HG03045 (cell line): ENCODE measurements around the gene KIAA0930.
"Not testable (repeated sequence)": the region's sequence is repeated elsewhere in the genome, so short reads cannot be mapped to it uniquely, and the experiment has no call there.

Experiments
- ATAC-seq: cut with Tn5 transposase; IDR thresholded peaks from one replicate; pipeline ENCODE4 v1.9.1; 2021; ENCODE audit warnings: mild to moderate bottlenecking, moderate library complexity; ENCODE audit not compliant: unreplicated experiment

KIAA0930 gene

DNA sequence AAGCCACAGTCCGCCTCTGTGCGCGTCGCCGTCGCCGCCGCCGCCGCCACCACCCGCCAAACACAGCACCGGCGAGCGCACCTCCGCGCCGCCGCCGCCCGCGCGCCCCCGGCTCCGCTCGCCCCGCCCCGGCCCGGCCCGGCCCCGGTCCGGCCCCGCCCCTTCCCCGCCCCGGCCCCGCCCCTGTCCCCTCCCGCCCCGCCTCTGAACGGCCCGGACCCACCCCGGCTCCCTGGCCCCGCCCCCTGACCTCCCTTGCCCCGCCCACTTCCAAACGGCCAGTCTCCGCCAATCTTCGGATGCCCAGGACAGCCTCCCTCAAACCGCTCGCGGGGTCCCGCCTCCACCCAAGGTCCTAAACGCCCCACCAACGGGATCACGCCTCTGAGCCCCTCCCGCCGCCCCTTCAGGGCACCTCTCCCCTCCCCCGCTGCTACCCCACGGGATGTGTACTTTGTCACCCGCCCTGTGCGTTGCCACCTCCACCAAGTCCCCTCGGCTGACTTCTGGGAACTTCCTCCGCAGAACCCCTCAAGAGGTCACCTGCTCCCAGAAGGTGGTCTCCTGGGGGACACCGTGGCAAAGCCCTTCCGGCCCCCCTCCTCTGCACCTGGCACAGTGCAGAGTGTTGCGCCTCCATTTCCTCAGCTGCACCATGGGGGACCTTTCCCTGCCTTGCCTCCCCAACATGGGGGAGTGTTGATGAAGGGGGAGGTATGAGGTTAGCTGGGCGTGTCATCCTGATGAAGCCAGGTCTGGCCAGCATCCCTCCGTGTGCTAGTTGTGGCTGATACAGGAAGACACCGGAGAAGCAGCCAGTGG lies at the start of gene KIAA0930:
Gene KIAA0930 (minus strand): TSS at position 85 of the 822 bp plus-strand sequence. CDS start 191 bp downstream, outside the sequence.
- ATAC-seq = peak; percentile 50

DNA sequence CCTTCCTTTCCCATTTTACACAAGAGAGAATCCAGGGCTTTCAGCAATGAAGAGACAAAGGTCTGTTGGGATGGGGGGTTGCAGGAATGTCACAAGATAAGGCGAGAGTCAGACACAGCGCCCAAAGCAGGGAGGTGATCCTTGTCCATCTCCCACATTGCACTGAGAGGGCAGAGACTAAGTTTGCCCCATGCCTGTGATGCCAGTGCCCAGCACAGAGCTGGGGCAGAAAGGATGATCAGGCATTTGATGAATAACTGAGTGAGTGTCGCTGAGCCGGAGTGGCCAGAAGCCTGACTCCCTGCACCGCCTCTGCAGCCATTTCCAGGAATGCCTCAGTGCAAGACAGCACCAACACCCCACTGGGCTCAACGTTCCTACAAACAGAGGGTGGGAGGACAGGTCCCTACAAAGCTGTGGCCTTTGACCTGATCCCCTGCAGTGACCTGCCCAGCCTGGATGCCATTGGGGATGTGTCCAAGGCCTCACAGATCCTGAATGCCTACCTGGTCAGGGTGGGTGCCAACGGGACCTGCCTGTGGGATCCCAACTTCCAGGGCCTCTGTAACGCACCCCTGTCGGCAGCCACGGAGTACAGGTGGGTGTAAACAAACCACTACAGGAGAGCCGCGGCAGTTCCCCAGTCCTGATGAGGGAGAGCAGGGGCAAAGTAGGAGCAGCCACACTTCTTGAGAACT lies 46.3 kb upstream of the KIAA0930 start:
- no peak for ATAC-seq

- ATAC-seq = no peak
Observed at GRCh38 chr22:45285263-45286058, 44.8 kb upstream of the KIAA0930 start.

GRCh38 chr22:45284705-45285262 lies 44.1 kb upstream of the KIAA0930 start, which contains the start of gene UPK3A:
Gene UPK3A, plus strand, starts transcription at chr22:45284949. Its CDS starts 65 bp downstream, at chr22:45285014.
- no peak for ATAC-seq

DNA sequence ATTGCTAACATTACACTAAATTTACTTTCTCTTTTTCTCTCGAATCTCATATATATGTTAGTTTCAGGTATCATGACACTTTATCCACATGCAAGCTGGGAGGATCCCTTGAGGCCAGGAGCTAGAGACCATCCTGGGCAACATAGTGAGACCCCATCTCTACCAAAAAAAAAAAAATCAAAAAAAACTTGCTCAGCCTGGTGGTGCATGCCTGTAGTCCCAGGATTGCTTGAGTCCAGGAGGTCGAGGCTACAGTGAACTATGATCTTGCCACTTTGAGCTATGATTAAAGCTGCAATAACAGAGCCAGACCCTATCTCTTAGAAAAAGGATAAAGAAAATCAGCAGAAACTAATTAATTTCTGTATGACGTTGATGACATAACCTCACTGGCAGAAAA lies 40.3 kb upstream of the KIAA0930 start:
- ATAC-seq = no peak

DNA sequence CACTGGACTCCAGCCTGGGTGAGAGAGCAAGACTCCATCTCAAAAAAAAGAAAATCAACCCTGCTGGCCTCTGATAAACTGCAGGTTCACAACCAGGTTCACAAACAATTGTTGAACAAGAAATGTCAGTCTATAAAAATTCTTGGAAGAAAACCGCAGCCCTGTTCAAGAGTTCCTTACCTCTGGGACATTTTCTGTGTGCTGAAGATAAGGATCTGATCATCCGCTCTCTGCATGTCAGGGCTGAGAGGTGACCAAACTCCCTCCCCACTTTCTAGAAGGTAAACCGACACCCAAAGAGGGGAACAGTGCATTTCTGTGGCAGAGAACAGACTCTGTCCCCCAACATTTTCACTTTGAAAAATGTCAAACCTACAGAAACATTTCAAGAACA lies 39.9 kb upstream of the KIAA0930 start:
- ATAC-seq = no peak

- no peak for ATAC-seq
Observed at GRCh38 chr22:45278125-45278524, 37.4 kb upstream of the KIAA0930 start.

GRCh38 chr22:45277720-45278119 lies 37.0 kb upstream of the KIAA0930 start:
- not testable (repeated sequence) for ATAC-seq

DNA sequence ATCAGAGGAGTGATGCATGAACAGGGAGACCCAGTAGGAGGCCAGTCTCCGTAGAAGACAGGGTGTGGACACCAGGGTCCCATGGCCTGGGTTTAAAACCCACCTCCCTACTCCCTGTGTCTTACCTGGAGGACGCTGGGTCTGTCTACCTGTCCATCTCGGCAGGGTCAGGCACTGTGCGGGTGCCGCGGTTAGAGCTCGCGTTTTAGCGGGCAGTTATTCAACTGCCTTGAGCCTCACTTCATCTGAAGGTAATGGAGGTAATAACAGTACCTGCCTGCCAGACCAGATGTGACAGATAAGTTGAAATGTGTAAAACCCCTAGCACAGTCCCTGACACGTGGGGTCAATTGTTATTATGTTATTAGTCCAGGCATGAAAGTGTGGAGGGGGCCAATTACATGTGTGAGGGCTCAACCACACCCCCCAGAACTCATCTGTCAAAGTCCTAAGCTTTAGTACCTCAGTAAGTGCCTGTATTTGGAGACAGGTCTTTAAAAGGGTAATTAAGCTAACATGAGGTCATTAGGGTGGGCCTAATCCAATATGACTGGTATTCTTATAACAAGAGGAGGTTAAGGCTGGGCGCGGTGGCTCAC lies 35.9 kb upstream of the KIAA0930 start:
- no peak for ATAC-seq

GRCh38 chr22:45273452-45274075 lies 32.9 kb upstream of the KIAA0930 start:
- no peak for ATAC-seq

GRCh38 chr22:45272498-45272897 lies 31.8 kb upstream of the KIAA0930 start:
- ATAC-seq = no peak

DNA sequence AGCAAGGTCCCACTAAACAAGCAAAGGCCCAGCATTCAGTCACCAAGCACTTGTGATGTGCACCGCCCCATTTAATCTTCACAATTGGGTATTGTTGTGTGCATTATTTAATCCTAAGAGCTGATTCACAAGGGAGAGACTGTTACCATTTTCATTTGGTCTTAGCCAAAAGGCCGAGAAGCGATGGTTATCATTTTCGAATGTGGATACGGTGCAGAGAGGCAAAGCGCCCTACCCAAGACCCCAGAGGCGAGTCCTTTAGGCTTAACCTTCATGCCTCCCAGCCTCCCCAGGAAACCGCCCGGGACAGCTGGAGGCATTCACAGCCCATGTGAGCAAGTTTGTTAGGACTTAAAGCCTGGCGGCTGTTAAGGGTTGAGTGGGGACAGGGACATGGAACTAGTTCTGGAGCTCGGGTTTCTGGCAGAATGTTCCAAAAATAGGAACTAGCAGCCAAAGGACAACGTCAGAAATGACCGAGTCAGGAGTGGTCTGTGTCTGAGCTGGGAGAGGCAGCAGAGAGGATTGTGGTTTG lies 31.0 kb upstream of the KIAA0930 start:
- no peak for ATAC-seq

DNA sequence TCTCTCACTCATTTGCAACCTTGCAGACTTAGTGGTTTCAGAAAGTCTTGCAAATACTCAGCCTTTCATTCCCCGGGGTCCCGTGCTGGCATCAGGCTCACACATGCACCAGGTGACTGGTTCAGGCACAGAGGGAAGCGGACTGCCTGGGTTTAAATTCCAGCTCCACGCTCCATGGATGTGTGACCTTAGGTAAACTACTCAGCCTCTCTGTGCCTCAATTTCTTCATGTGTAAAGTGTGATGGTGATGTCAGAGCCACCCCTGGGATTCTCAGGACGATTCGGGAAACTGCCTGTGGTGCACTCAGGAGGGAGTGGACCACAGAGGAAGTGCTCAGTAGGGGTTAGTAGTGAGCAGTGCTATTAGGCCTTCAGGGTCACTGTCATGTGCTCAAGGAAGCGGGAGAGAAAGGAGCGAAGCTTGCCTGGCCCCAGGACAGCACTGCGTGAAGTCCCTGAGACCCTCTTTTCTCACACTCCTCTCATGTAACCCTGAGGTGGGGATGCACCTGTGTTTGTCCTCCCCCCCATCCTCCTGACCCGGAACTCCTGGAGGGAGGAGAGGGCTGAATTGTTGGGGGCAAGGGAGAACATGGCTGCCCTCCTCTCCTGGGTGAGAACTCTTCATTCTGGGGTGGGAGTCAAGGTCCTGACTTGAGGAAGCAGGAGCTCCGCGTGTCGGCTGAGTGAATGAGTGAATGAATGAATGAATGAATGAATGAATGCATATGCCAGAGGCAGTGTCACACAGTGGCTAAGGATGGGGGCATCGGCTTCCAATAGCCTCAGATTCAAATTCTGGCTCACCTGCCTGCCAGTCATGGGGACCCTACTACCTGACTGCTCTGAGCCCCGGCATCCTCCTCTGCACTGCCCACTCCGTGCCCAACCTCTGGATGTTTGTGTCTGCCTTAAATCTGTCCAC lies 29.7 kb upstream of the KIAA0930 start:
- no peak for ATAC-seq

GRCh38 chr22:45268958-45269844 lies 28.5 kb upstream of the KIAA0930 start:
- peak; percentile 74 for ATAC-seq

DNA sequence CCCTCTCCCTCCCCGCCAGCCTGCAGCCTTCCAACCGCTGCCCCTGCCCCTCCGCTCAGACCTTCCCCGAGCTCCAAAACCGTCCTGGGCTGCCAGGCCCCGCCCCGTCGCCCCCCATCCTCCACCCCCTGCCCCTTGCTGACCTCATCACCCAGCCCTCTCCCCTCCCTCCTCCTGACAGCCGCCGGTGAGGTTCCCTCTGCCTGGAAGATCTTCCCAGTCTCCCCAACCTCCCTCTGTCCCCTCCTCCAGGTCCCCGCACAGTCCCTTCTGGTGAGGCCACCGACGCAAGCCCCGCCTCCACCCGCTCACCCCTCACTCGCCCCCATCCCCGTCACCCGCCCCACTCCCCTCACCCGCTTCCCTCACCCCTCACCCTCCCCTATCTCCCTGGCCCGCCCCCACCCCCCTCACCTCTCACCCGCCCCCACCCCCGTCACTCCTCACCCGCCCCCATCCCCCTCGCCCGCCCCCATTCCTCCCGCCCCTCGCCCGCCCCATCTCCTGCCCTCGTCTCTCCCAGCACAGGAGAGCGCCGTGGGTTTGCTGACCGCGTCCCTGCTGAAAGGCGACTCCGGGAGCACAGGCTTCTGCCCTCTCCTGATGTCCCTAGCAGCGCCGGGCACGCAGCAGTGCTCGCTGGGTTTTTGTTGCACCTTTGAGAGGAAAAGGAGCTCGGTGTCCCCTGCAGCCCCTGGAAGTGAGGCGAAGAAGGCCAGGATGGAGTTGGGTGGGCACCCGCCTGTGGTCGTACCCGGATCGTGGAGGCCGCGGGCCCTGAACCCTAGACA lies 27.7 kb upstream of the KIAA0930 start:
- ATAC-seq = no peak

DNA sequence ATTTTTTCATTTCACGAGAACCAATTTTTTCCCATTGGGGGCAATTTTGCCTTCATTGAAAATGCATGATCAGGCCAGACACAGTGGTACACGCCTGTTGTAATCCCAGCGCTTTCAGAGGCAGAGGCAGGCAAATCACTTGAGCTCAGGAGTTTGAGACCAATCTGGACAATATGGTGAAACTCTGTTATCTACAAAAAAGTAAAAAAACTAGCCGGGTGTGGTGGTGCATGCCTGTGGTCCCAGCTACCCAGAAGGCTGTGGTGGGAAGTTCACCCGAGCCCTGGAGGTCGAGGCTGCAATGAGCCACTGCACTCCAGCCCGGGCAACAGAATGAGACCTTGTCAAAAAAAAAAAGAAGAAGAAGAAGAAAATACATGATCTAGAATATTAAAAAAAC lies 24.8 kb upstream of the KIAA0930 start:
- no peak for ATAC-seq
